Activated T-cell treated with anti-CD3 and anti-CD28 coated beads, Interleukin-2, amount 50 U/mL, for 4 hours (primary cell): ENCODE results near the gene MINDY4. TPM values are rescaled to one million over a fixed set of nuclear protein-coding genes. Genes with fewer than 3 reads are reported as not detected.

Source experiments
- ATAC-seq, 2 donors: fragments of 200-7000 bp; cut with Tn5 transposase; one replicate each; pipeline ENCODE4 v1.10.0; 2021
- DNase-seq: peaks from one replicate; pipeline ENCODE4 v3.0.0-alpha.2; 2020
- H3K27me3 Mint-ChIP-seq: one replicate; pipeline ENCODE4 v1.8.0; 2021; ENCODE audit warnings: low read depth, mixed read lengths
- H3K36me3 Mint-ChIP-seq: one replicate; pipeline ENCODE4 v1.8.0; 2022; ENCODE audit warnings: mixed read lengths; ENCODE audit not compliant: insufficient read depth
- H3K4me1 Mint-ChIP-seq: one replicate; pipeline ENCODE4 v1.8.0; 2021; ENCODE audit warnings: low read depth, mixed read lengths
- H3K4me3 Mint-ChIP-seq: one replicate; pipeline ENCODE4 v1.8.0; 2021; ENCODE audit warnings: mild to moderate bottlenecking, moderate library complexity, mixed read lengths
- H3K9me3 Mint-ChIP-seq: one replicate; pipeline ENCODE4 v1.8.0; 2021; ENCODE audit warnings: mixed read lengths
- total RNA-seq, 3 donors: library from RNA; stranded (reverse); gene quantifications; one replicate each; pipeline ENCODE4 v1.2.1, GENCODE V29; 2021

MINDY4 gene
- total RNA-seq, 3 donors from 2014 or later: 1.6 to 2.1 (median 1.7) TPM

DNA sequence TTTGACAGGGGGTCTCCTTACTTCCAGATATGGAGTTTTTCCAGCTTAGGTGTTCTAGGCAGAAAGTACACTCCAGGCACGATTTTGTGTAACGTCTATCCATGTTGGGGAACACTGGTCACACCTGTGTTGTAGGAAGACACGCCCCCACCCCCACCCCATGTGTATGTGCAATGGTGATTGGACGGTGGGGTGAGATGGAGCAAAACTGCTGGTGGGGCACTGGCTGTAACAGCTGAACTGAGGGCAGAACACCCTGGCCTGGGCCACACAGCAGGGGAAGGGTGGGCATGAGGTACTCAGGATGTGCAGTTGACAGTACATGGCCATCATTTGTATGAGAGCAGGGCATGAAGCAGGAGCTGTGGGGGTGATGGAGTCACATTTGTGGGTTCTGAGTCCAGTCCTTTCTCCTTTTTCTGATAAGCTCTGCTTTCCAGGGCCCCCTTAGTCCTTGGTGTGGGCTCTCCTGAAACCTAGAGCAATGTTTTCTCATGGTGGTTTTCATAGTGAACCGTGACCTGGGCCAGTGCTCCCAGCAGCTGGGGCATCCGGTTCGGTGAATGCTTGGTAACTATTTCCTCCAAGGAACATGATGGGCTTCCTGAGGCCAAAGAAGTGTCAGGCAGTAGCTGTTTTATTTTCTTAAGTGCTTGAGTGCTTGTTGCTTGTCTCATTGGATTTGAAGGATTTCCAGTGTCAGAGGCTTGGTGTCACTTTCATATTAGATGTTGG, 77.1 kb downstream of the MINDY4 start:
- H3K27me3 Mint-ChIP-seq: no peaks in the 10 kb centered on the region
- H3K36me3 Mint-ChIP-seq: no peaks in the 10 kb centered on the region
- H3K4me1 Mint-ChIP-seq: no peaks in the 10 kb centered on the region
- ATAC-seq: no peak
- no peak for DNase-seq
- no peaks in the 10 kb centered on the region for H3K9me3 Mint-ChIP-seq
- H3K4me3 Mint-ChIP-seq: no peak overlapping the region

DNA sequence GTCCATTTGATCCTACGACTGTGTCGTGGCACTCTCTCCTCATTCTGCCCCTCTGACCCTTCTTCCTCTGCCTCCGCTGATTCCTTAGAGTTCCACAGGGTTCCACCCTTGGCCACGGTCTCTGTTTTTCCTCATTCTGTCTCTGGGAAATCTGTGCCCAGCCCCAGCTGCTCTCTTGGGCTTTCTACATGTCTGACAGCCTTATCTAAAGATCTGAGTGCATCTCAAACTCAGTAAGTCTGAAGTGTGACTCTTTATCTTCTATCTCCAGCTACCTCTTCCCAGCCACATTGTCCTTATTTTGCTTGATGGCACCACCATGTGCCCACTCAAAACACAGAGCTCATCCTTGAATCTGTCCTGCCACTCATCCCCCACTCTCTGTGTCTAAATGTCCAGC, 78.3 kb downstream of the MINDY4 start:
- Mint-ChIP-seq H3K27me3 (no peaks in the 10 kb centered on the region), H3K9me3 (no peaks in the 10 kb centered on the region), H3K4me3 (no peak overlapping the region), H3K36me3 (no peaks in the 10 kb centered on the region), H3K4me1 (no peaks in the 10 kb centered on the region)
- ATAC-seq (no peak), DNase-seq (no peak)

GRCh38 chr7:30850426-30850825, 79.2 kb downstream of the MINDY4 start:
- Mint-ChIP-seq H3K4me1 (no peaks in the 10 kb centered on the region), H3K27me3 (no peaks in the 10 kb centered on the region), H3K36me3 (no peaks in the 10 kb centered on the region), H3K9me3 (no peaks in the 10 kb centered on the region), H3K4me3 (no peak overlapping the region)
- DNase-seq (no peak), ATAC-seq (no peak)

DNA sequence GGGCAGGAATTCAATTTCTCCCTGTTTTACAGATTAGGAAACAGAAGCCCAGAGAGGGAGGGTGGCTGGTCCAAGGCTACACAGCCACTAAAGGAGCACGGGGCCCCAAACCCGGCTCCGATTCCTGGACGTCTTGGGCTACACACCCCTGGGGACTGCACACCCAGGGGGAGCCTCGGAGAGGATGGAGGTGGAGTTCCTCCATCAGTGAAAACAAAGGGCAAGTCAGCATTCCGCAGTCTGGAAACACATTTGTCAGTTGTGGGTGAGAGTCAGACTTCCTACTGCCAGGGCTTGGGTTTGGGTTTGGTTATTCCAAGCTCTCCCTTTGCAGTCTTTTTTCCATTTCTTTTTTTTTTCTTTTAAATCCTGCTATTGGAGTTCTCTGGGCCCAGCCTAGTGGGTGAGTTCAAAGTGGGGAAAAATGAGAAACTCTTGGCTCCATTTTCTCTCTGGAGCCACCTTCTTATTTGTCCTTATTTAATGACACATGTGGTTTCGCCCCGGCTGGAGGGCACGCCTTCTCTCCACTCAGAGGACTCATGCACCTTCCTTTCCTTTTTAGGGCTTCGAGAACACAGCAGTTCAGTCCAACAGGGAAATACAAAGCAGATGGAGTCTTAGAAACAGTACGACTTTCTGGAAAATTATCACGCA, 80.6 kb downstream of the MINDY4 start:
- Mint-ChIP-seq H3K36me3 (no peaks in the 10 kb centered on the region), H3K4me1 (no peaks in the 10 kb centered on the region), H3K27me3 (no peaks in the 10 kb centered on the region), H3K4me3 (no peak overlapping the region), H3K9me3 (no peaks in the 10 kb centered on the region)
- DNase-seq: no peak
- ATAC-seq: no peak

DNA sequence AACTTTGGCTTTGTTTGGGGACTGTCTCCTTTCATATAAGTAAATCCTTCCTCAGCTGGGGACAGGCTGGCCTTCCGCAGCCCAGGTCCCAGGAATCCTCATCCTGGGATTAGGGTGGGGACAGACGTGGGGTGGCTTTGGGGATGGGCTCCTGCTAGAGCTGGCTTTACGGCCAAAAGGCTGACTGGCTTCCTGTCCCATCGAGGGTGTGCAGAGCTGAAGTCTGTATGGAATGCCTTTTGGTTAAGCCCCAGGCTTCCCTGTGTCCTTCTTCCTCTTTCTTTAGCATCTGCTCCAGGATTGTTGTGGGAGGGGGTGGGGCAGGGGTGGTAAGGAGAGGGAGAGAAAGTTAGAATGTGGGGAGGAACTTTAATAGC, 81.1 kb downstream of the MINDY4 start:
- Mint-ChIP-seq H3K4me3 (no peak overlapping the region), H3K36me3 (peaks cover 2% of the 10 kb centered on the region), H3K4me1 (no peaks in the 10 kb centered on the region), H3K9me3 (no peaks in the 10 kb centered on the region), H3K27me3 (no peaks in the 10 kb centered on the region)
- no peak for ATAC-seq
- DNase-seq: no peak

- no peaks in the 10 kb centered on the region for H3K4me1 Mint-ChIP-seq
- ATAC-seq (no peak), DNase-seq (no peak)
- no peaks in the 10 kb centered on the region for H3K9me3 Mint-ChIP-seq
- H3K4me3 Mint-ChIP-seq: no peak overlapping the region
- H3K36me3 Mint-ChIP-seq: peaks cover 2% of the 10 kb centered on the region
- H3K27me3 Mint-ChIP-seq: no peaks in the 10 kb centered on the region
Measured at GRCh38 chr7:30852744-30853288, 81.6 kb downstream of the MINDY4 start.

DNA sequence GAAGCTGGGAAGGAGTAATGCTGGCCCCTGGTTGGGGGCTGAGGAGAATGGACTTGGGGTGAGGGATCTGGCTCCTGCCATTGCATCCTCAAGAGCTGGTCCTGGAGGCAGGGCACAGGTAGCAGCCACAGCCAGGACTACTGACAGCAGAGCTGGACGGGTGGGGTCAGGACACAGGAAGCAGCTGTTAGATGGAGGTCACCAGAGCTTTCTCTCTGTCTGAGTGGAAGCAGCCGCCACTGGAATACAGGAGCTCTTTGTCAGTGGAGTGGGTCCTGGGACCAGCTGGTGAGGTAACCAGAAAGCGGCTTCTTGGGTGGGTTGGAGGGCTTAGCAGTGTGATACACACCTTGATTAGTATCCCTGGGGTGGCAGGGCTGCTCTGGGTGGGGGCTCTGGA, 82.4 kb downstream of the MINDY4 start:
- Mint-ChIP-seq H3K36me3 (peaks cover 2% of the 10 kb centered on the region), H3K4me3 (no peak overlapping the region), H3K4me1 (no peaks in the 10 kb centered on the region), H3K9me3 (no peaks in the 10 kb centered on the region), H3K27me3 (no peaks in the 10 kb centered on the region)
- ATAC-seq (no peak), DNase-seq (no peak)

- H3K4me3 Mint-ChIP-seq: no peak overlapping the region
- H3K9me3 Mint-ChIP-seq: no peaks in the 10 kb centered on the region
- no peak for DNase-seq
- H3K36me3 Mint-ChIP-seq: peaks cover 2% of the 10 kb centered on the region
- H3K27me3 Mint-ChIP-seq: no peaks in the 10 kb centered on the region
- no peak for ATAC-seq
- no peaks in the 10 kb centered on the region for H3K4me1 Mint-ChIP-seq
Measured at GRCh38 chr7:30855936-30856335, 84.7 kb downstream of the MINDY4 start.

DNA sequence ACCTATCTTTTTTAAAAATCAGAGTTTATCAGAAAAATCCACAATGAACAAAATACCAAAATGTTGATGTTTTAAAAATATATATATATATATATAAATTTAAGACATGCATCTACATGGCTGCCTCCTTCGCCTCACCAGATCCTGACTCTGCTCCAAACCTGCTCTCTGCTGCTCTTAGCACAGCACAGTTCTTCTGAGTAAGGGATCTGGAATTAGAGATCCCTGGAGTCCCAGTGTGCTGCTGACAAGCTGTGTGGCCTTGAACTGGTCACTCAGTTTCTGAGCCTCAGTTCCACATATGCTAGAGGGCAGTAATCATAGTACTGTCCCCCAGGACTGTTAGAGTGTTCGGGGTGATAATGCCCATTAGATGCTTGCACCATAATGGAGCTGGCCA, 87.4 kb downstream of the MINDY4 start:
- DNase-seq: no peak
- no peaks in the 10 kb centered on the region for H3K27me3 Mint-ChIP-seq
- peaks cover 2% of the 10 kb centered on the region for H3K36me3 Mint-ChIP-seq
- H3K4me3 Mint-ChIP-seq: no peak overlapping the region
- H3K9me3 Mint-ChIP-seq: no peaks in the 10 kb centered on the region
- H3K4me1 Mint-ChIP-seq: no peaks in the 10 kb centered on the region
- no peak for ATAC-seq

GRCh38 chr7:30859202-30859939, 88.2 kb downstream of the MINDY4 start:
- H3K36me3 Mint-ChIP-seq: peaks cover 2% of the 10 kb centered on the region
- no peak for ATAC-seq

DNA sequence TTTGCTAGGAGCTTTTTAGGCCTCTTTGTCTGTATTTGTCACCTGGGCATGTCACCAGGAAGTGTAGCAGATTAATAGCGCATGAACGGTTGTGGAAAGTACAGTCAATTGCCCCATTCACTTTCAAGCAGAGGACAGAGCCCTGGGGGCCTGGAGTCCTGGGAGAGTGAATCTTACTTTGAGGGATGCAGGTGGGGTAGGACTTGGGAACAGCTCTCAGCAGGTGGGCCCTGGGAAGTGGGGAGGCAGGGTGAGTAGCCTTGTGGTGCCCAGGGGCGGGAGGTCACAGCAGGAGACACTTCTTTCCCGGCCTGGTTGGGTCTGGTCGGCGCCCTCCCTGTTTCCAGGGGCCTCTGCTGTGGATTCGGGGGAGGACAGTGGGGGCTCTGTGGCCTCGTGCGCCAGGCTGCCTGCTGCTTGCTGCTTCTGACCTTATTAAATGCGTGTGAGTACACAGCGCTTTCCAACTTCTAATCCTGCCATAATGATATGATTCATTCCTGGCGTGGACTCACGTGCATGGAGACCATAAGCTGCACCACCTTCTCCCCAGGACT, 88.8 kb downstream of the MINDY4 start:
- Mint-ChIP-seq H3K36me3 (peaks cover 2% of the 10 kb centered on the region), H3K9me3 (no peaks in the 10 kb centered on the region), H3K27me3 (no peaks in the 10 kb centered on the region), H3K4me1 (no peaks in the 10 kb centered on the region), H3K4me3 (no peak overlapping the region)
- ATAC-seq: no peak
- DNase-seq: no peak

More at GRCh38 chr7:30859202-30859939, 88.2 kb downstream of the MINDY4 start:
- Mint-ChIP-seq H3K27me3 (no peaks in the 10 kb centered on the region), H3K9me3 (no peaks in the 10 kb centered on the region), H3K4me3 (no peak overlapping the region), H3K4me1 (no peaks in the 10 kb centered on the region)
- no peak for DNase-seq

GRCh38 chr7:30861612-30862011, 90.4 kb downstream of the MINDY4 start:
- Mint-ChIP-seq H3K4me1 (no peaks in the 10 kb centered on the region), H3K4me3 (no peak overlapping the region)
- ATAC-seq: no peak

DNA sequence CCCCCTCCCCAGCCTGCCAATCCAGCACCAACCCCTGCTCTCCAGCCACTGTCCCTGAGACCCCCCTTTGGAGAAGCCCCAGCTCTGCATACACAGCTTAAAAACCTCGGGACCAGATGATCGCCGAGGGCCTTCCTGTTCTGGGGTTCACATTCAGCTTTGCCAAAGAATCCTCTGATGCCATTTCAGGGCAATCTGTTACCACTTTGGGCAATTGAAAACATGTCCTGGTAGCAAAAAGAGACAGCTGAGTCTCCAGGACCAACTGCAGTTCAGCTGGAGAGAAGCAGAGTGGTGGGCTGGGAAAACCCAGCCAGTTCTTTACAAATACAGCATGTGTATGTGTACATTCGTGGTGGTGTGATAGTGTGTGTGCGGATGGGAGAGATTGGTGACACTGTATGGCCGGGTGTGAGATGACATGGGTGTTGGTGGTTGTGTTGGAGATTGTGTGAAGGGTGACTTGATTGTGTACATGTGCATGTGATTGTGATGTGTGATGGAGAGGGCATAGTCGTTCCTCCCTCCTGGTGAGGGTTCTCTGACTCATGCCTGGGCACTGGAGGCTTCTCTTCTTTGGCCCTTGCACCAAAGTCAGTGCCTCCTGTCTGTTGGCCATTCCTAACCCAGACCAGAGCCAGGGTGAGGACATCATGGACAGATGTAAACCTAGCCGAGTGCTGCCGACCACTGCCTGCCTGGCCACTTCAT, 91.9 kb downstream of the MINDY4 start:
- no peaks in the 10 kb centered on the region for H3K36me3 Mint-ChIP-seq
- ATAC-seq (no peak), DNase-seq (no peak)
- H3K4me1 Mint-ChIP-seq: no peaks in the 10 kb centered on the region
- no peak overlapping the region for H3K4me3 Mint-ChIP-seq
- no peaks in the 10 kb centered on the region for H3K27me3 Mint-ChIP-seq
- no peaks in the 10 kb centered on the region for H3K9me3 Mint-ChIP-seq

More at GRCh38 chr7:30861612-30862011, 90.4 kb downstream of the MINDY4 start:
- H3K27me3 Mint-ChIP-seq: no peaks in the 10 kb centered on the region
- no peak for DNase-seq
- peaks cover 2% of the 10 kb centered on the region for H3K36me3 Mint-ChIP-seq
- H3K9me3 Mint-ChIP-seq: no peaks in the 10 kb centered on the region

DNA sequence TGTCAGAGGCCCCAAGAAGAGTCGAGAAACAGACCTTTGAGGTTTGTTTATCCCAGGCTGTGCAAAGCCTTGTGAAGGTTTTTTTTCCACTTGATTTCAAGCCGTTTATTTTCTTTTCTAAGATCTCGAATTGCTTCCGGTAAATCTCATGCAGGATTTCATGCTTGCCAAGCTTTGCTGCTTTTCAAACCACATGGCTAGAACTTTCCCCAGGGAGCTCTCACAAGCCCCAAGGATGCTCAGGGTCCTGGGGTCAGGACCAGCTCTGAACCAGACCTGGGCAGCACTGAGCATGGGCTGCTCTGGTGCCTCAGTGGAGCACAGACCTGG, 92.5 kb downstream of the MINDY4 start:
- Mint-ChIP-seq H3K9me3 (no peaks in the 10 kb centered on the region), H3K4me1 (no peaks in the 10 kb centered on the region), H3K4me3 (no peak overlapping the region), H3K27me3 (no peaks in the 10 kb centered on the region), H3K36me3 (no peaks in the 10 kb centered on the region)
- ATAC-seq: no peak
- no peak for DNase-seq
